GM21423 (cell line): ENCODE data around the gene DUSP3.
A peak's percentile ranks its signal among the peaks of the same experiment; 100 is the strongest.

ENCODE experiments used
- ATAC-seq: cut with Tn5 transposase; IDR thresholded peaks from one replicate; pipeline ENCODE4 v1.9.1; 2021; ENCODE audit warnings: mild to moderate bottlenecking, moderate library complexity; ENCODE audit not compliant: unreplicated experiment

Gene DUSP3

GRCh38 chr17:43778337-43779144 is at the start of gene DUSP3:
Gene DUSP3, minus strand, starts transcription at chr17:43778977. Its CDS starts 53 bp downstream, at chr17:43778924.
- peak; percentile 78 for ATAC-seq

- ATAC-seq, result no peak
These were observed 48.8 kb upstream of the DUSP3 start for GRCh38 chr17:43827596-43827995.

- no peak for ATAC-seq
These were observed 47.4 kb upstream of the DUSP3 start for GRCh38 chr17:43826206-43826605.

- ATAC-seq, result no peak
These were observed 46.8 kb upstream of the DUSP3 start for GRCh38 chr17:43825567-43825966.

- ATAC-seq, result no peak
These were observed 44.7 kb upstream of the DUSP3 start for GRCh38 chr17:43823350-43824084.

- no peak for ATAC-seq
These were observed 43.9 kb upstream of the DUSP3 start for GRCh38 chr17:43822570-43823190.

GRCh38 chr17:43820759-43821158 is 42.0 kb upstream of the DUSP3 start:
- ATAC-seq, result no peak

- ATAC-seq, result no peak
These were observed 40.2 kb upstream of the DUSP3 start for GRCh38 chr17:43818966-43819365.

GRCh38 chr17:43817826-43818225 is 39.0 kb upstream of the DUSP3 start:
- no peak for ATAC-seq

GRCh38 chr17:43816336-43817320 is 37.9 kb upstream of the DUSP3 start:
- ATAC-seq, result no peak

GRCh38 chr17:43814714-43815113 is 35.9 kb upstream of the DUSP3 start:
- no peak for ATAC-seq

GRCh38 chr17:43814026-43814425 is 35.2 kb upstream of the DUSP3 start:
- no peak for ATAC-seq

GRCh38 chr17:43813386-43813785 is 34.6 kb upstream of the DUSP3 start:
- no peak for ATAC-seq

- ATAC-seq, result no peak
These were observed 33.9 kb upstream of the DUSP3 start for GRCh38 chr17:43812396-43813265.

GRCh38 chr17:43810823-43811222 is 32.0 kb upstream of the DUSP3 start:
- no peak for ATAC-seq

GRCh38 chr17:43810226-43810715 is 31.5 kb upstream of the DUSP3 start:
- ATAC-seq, result no peak

- ATAC-seq, result no peak
These were observed 30.3 kb upstream of the DUSP3 start for GRCh38 chr17:43809121-43809520.

GRCh38 chr17:43808076-43808475 is 29.3 kb upstream of the DUSP3 start:
- ATAC-seq, result no peak

- no peak for ATAC-seq
These were observed 26.3 kb upstream of the DUSP3 start for GRCh38 chr17:43805117-43805516.
